GM21723 (cell line): ENCODE data around the gene KLHL8.

Experiments used
- ATAC-seq: cut with Tn5 transposase; IDR thresholded peaks from one replicate; pipeline ENCODE4 v1.9.1; 2021; ENCODE audit warnings: mild to moderate bottlenecking, moderate library complexity; ENCODE audit not compliant: unreplicated experiment

KLHL8 gene

DNA sequence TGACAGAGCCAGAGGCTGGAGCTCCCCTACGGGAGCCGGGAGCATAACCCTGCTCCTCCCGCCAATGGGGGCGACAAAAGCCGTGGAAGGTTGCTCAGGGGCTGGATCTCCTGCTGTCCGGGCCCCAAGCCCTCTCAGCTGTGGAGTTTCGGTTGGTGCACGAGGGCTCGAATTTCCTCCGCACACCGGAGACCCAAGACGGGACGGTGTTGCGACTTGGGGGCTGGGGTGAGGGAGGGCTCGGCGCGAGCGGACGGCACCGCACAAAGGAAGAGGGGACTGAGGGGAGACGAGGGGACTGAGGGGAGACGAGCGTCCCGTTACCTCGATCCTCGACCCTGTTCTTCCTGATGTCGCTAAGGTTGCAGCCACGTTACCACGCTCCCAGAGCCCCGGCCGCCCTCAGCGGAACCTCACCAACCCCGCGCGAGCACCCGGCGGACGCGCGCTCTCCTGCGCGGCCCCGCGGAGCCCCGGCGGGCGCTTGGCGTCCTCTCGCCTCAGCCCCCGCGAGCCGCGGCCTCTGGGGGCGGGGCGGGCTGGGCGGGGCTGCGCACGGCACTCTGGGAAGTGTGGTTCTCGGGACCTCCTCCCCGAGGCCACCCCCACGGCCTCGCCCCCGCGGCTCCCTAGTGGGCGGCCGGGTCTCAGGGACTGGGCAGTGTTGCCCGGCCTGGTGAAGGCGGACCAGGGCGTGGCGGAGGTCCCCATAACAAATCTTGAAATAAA lies at the start of gene KLHL8:
Gene KLHL8, minus strand, starts transcription at position 525 of the 729 bp plus-strand sequence. CDS start 25,079 bp downstream, outside the sequence.
- ATAC-seq = peak; percentile 88

DNA sequence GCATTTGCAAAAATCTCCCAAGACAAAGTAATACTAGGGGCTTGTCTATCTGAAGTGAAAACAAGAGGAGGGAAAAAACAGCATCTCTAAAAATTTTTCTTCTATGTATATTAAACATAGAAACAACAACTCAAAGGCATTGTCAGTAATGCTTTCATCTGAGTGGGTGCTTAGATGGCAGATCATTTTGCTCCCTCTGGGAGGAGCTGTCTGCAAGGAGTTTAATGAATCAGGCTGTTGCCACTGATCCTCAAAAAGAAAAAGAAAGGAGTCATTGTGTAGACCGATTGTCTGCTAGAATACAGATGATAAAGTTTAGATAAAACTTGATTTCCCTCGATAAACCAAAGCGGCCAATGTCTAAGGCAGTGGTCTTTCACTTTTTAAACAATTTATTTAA lies 49.7 kb upstream of the KLHL8 start:
- no peak for ATAC-seq

DNA sequence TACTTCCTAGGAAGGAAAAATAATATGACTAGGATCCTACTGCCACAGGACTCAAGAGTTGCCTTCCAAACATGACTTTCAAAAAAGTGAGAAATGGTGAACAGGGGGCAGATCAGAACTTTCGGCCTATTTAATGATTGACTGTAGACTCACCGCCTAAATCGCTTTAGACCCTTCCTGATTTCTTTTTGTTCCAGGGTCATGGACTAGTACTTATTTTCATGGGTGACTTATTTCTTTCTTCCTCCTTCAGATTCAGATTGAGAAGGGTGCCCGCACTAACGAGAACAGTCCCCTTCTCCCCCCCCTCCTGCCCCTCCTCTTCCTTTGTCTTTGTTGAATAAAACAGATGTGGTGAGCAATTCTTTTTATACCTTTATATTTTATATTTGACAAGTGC lies 48.0 kb upstream of the KLHL8 start:
- ATAC-seq = no peak

DNA sequence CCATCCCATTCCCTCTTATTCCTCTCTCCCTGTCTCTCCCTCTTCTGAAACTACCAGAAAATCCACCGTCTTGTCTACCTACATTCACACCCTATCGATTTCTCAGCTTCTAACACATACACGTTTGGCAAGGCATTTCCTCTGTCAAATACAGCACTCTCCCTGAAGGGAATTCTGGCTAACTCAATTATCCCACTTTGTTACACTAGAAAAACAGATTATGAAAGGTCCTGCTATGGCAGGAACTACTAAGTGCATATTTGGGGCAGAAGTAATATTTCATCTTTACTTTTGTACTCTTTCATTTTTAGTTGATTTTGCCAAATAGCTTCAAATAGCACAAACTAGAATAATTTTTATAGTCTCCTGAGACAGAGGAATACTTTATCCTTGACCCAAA lies 46.6 kb upstream of the KLHL8 start:
- no peak for ATAC-seq

DNA sequence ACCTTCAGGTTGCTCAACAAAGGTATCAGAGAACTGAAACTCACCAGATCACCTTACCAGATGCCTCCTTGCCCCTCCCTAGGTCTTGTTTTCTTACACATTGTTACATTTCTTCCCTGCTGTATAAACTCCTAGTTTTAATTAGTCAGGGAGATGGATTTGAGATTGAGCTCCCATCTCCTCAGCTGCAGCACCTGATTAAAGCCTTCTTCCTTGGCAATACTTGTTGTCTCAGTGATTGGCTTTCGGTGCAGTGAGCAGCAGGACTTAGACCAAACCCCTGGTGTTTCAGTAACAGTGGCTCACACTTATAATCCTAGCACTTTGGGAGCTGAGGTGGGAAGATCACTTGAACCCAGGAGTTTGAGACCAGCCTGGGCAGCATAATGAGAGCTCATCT lies 42.5 kb upstream of the KLHL8 start:
- no peak for ATAC-seq

DNA sequence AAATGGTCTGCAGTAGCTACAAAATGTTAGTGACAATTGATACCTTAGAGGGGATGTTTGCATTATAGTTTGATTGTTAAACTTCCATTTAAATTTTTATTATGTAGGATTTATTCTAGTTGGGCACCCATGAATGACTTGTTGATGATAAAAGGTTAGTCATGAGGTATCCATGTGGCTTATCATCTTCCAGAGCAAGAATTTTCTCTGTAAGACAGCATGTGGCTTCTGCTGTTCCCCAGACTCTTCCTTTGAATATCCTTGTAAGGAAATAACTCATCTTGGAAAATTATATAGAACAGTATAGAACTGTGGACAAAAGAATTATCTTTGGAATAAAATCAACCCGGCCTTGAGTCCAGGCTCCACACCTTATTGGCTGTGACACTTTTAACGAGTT lies 40.1 kb upstream of the KLHL8 start:
- ATAC-seq = no peak

DNA sequence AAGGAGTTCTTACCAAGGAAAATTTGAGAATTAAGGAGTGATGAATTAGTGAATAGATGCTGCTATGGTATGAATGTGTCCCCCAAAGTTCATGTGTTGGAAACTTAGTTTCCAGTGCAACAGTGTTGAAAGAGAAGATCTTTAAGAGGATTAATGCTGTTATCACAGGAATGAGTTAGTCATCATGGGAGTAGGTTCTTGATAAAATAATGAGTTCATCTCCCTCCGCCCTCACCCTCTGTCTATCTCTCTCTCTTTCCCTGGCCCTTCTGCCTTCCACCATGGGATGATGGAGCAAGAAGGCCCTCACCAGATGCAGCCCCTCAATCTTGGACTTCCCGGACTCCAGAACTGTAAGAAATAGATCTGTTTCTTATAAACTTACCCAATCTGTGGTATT lies 38.3 kb upstream of the KLHL8 start:
- no peak for ATAC-seq

DNA sequence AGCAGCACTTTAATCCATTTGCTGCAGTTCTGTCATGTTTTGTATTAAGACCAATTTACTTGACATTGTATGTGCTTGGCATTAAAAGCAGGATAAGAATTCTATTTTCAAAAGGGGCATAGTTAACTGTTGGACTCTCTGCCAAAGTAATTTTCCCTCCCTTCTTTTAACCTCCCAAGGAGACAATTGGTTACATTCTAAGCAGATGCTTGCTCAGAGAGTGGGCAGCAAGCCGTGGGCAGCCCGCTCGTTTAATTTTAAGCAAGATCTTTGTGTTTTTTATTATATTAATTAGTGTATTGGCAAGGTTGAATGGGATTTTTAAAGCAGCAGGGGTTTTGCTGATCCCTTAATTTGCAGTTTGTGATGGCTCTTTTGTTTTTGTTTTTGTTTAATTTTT lies 37.1 kb upstream of the KLHL8 start:
- no peak for ATAC-seq

DNA sequence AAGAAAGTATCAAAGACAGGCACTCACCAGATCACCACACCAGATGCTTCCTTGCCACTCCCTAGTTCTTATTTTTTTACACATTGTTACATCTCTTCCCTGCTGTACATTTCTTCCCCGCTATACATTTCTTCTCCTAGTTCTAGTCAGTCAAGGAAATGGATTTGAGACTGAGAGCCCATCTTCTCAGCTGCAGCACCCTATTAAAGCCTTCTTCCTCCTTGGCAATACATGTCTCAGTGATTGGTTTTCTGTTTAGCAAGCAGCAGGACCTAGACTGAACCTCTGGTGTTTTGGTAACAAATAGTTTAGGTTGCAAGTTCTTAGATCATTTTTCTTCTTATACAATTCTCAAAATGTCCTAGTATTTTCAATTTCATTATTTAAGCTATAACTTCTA lies 35.3 kb upstream of the KLHL8 start:
- no peak for ATAC-seq

DNA sequence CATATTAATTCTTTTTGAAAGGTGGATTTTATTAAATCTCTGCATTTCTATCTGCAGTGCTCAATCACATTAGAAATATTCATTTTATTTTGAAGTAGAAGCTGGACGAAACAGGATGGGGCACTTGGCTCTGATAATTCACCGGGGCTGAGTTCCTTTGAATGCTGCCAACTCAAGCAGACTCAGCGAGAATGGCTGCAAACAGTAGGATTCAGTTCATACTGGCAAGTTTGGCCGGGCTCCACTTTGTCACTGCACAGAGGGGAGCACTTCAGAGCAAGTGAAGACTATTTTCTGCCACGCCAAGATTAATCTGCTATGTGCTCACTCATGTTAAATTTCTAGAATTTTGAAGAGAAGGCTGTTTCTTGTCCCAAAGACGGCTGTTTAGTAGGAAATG lies 30.7 kb upstream of the KLHL8 start:
- no peak for ATAC-seq

DNA sequence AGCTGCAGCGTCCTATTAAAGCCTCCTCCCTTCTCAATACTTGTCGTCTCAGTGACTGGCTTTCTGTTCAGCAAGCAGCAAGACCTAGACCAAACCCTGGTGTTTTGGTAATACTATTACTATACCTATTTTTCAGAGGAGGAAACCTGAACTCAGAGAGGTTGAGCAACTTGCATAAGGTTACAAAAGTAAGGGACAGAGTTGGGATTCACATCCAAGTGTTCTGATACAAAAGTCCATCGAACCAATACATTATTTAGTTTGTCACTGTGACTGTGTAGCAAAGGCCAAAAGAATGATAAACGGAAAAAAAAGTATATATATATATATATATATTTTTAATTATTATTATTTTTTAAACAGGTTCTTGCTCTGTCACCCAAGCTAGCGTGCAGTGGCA lies 29.9 kb upstream of the KLHL8 start:
- ATAC-seq = no peak

DNA sequence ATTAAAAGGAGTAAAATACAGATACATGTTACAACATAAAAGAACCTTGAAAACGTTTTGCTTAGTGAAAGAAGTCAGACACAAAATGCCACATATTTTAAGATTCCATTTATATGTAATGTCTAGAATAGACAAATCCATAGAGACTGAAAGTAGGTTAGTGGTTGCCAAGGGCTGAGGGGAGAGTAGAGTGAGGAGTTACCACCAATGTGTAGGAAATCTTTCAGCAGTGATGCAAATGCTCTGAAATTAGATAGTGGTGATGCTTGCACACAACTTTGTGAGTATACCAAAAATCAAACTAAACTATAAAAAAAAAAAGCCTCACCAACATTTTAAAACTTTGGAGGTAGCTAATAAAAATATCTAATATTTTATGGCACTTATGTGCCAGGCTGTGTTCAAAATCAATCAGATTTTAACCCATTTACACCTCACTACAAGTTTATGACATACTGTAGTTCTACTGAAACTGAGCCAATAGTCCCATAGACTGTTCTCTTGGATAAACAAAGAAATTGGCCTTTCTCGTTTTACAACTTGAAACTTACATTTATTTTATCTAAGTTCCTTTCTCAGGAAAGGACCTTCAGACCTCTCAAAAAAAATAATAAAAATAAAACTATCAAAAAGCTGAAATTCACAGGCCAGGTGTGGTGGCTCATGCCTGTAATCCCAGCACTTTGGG lies 29.1 kb upstream of the KLHL8 start:
- no peak for ATAC-seq

DNA sequence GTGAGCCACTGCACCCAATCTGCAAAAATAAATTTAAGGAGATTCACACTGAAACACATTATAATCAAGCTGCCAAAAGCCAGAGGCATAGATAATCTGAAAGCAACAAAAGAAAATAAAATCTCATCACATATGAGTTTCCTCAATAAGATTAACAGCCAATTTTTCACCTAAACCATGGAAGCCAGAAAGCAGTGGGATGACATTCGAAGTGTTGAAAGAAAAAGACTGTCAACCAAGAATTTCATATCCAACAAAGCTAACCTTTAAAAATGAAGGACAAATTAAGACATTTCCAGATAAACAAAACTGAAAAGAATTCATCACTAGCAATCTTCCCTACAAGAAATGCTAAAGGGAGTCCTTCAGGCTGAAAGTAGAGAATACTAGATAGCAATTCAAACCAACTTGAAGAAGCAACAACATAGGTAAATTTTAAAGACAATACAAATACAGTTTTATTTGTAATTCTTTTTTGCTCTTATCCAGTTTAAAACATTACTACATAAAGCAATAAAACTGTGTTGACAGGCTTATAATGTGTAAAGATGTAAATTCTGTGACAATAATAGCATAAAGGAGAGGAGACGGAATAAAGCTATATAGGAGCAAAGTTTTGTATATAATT lies 23.1 kb upstream of the KLHL8 start:
- no peak for ATAC-seq

DNA sequence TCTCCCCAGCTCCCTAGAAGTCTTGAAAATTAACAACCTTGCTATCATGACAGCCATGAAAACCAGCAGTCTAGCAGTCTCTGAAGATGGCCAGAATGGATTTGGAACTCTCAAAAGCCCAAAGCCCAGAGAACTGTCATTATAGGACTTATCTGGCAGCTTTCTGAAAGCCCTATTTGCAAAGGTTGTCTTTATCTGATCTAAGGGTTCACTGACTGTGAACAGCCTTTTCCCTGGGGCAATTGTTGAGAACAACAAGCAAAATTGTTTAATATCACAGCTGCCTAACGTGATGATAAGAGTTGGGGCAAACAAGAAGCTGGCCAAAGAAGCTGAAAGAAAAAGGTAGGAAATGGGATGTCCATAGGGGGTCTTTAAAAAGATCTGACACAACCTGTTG lies 20.9 kb upstream of the KLHL8 start:
- ATAC-seq = no peak

DNA sequence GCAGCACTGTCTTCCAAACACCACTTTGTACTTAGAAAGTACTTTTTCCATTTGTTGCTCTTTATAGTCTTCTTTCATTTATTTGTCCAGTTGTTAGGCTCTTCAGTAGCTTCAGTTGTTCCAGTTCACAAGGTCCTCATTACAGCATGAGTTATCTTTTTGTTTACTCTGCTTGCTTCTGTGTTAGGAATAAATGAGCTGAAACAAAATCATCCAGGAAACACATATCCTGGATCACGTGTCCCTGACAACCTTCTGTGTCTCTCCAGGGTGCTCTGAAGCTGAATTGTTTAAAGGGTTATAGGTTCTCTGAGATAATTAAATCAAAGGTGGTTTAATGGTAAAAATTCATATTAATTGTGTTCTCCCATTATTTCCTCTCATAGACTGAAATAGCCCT lies 19.9 kb upstream of the KLHL8 start:
- ATAC-seq = no peak

DNA sequence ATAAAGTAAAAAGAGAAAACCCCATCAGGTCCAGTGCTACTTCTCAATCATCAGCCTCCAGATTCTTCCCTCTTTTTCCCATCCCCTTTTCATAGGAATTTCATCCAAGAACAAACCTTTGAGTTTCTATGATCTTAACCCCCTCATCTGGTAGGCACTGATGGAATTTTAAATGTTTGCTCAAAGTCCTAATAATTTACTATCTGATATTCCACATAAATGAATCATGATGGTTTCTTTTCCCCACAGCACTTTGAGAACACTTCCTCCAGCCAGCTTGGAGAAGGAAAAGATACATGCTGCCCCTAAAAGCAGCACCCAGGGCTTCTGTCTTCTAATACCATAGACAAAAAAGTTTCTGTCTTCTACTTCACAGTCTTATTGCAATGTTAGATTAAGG lies 19.4 kb upstream of the KLHL8 start:
- ATAC-seq = no peak

DNA sequence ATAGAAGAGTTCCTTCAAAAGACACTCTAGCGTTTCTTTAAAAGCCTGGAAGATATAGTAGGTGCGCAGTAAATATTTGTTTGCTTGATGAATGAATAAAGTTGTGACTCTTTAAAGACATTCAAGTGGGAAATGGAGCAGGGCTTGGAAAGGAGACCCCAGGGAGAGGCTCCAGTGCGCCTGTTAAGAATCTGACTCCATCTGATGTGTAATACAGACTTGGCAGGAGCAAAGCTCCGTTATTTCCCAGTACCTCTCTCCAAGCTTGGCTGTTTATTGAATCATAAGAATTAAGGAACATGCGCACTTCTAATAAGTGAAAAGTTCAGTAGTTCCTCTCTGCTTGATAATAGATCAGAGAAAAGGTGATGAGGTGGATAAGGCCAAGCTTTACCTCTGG lies 18.8 kb upstream of the KLHL8 start:
- no peak for ATAC-seq

DNA sequence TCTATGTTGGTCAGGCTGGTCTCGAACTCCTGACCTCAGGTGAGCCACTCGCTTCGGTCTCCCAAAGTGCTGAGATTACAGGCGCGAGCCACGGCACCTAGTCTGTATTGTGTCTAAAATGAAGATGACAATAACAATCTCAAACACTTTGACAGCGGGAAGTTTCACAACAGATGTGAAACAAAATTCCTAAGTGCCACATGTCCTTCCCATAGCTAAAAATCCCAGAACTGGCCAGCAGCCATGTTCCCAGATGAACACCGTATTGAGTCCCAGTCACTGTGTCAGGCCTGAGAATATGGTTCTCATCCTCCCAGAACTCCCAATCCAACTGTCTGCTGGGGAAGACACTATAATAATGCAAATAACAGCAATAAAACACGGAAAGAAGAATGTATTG lies 16.4 kb upstream of the KLHL8 start:
- ATAC-seq = no peak

DNA sequence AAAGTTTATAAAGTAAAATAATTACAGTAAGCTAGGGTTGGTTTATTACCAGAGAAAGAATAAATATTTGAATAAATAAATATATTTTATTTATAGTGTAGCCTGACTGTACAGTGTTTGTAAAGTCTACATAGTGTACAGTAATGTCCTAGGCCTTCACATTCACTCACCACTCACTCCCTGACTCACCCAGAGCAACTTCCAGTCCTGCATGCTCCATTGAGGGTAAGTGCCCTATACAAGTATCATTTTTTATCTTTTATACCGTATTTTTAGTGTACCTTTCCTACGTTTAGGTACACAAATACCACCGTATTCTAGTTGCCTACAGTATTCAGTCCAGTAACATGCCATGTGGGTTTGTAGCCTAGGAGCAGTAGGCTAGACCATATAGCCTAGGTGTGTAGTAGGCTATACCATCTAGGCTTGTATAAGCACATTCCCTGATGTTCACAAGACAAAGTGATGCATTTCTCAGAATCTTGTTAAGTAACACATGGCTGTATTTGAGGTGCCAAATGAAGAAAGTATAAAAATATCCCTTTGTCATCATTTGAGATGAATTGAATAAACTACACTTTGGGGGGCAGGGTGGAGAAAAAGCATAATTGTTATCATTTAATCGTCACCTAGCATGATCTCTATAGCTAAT lies 14.7 kb upstream of the KLHL8 start:
- no peak for ATAC-seq

DNA sequence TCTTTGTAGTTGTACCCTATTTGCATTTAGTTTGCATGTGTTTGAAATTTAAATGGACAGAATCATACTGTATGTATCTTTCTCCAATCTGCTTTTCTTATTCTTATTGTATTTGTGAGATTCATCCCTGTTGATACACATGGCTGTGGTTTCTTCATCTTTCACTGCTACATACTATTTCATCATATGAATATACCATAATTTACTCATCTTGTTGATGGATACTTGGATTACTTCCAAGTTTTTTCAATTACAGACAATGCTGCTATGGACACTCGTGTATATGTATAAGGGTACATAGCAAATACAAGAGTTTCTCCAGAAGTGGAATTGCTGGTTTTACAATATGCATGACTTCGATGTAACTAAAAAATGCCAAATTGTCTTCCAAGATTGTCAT lies 11.8 kb upstream of the KLHL8 start:
- ATAC-seq = no peak

DNA sequence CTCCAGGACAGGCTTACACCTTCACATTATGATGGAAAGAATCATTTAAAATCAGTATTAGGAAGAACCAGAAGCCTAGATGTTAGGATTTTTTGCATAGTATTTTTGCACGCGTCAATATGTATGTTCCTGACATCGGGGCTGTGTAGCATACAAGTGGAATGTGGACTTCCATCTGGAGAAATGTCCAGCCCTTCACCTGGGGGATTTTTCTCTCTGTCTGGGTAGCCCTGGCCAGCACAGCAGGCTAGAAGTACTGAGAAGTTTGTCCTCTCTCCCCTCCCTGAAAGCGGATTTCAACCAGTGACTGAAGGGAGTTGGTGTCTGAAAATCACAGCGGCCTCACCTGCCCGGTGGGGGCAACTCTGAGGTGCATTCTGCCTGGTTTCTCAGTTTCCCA lies 10.4 kb upstream of the KLHL8 start:
- ATAC-seq = no peak

DNA sequence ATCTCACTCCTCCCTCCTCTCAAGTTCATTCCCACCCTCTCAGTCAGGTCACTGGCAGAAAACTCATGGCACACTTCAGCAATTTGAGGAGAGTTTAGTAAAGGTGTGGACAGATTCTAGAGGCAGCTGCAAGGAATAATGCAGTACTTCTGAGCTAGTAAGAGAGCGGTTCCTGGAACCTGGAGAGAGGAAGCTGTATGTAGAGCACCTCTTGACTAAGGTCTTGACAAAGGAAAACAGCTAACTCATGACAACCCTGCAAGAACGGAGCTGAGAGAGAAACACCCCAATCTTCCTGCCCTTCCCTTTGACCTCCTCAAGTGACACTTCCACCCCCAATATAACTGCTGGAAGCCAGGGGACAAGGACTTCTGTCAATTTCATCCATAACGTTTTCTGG lies 9.6 kb upstream of the KLHL8 start:
- ATAC-seq = no peak
